IPS-11a (cell line): ENCODE results near the gene IGSF9B.

Experiments
- H3K4me3 ChIP-seq: one replicate; pipeline ENCODE4 v1.5.1; 2013; ENCODE audit warnings: low read depth, low read length, control low read depth

Gene IGSF9B

GRCh38 chr11:133938166-133938565 is 18.6 kb downstream of the IGSF9B start:
- no peak overlapping the region for H3K4me3 ChIP-seq

- H3K4me3 ChIP-seq, result no peak overlapping the region
These were observed 19.3 kb downstream of the IGSF9B start for GRCh38 chr11:133937468-133937867.

GRCh38 chr11:133937015-133937414 is 19.8 kb downstream of the IGSF9B start:
- no peak overlapping the region for H3K4me3 ChIP-seq

- no peak overlapping the region for H3K4me3 ChIP-seq
These were observed 20.2 kb downstream of the IGSF9B start for GRCh38 chr11:133936592-133936991.

GRCh38 chr11:133936136-133936535 is 20.6 kb downstream of the IGSF9B start:
- H3K4me3 ChIP-seq, result no peak overlapping the region

GRCh38 chr11:133935551-133935910 is 21.2 kb downstream of the IGSF9B start:
- H3K4me3 ChIP-seq, result no peak overlapping the region

- no peak overlapping the region for H3K4me3 ChIP-seq
These were observed 21.9 kb downstream of the IGSF9B start for GRCh38 chr11:133934599-133935550.

- no peak overlapping the region for H3K4me3 ChIP-seq
These were observed 22.7 kb downstream of the IGSF9B start for GRCh38 chr11:133934096-133934495.

GRCh38 chr11:133931449-133932060 is 25.2 kb downstream of the IGSF9B start:
- no peak overlapping the region for H3K4me3 ChIP-seq

- H3K4me3 ChIP-seq, result no peak overlapping the region
These were observed 25.9 kb downstream of the IGSF9B start for GRCh38 chr11:133930767-133931448.

GRCh38 chr11:133930053-133930766 is 26.6 kb downstream of the IGSF9B start:
- H3K4me3 ChIP-seq, result no peak overlapping the region

GRCh38 chr11:133929401-133930052 is 27.2 kb downstream of the IGSF9B start:
- no peak overlapping the region for H3K4me3 ChIP-seq

GRCh38 chr11:133928628-133929059 is 28.1 kb downstream of the IGSF9B start:
- no peak overlapping the region for H3K4me3 ChIP-seq

GRCh38 chr11:133927690-133928627 is 28.8 kb downstream of the IGSF9B start:
- H3K4me3 ChIP-seq, result no peak overlapping the region

- H3K4me3 ChIP-seq, result no peak overlapping the region
These were observed 30.1 kb downstream of the IGSF9B start for GRCh38 chr11:133926466-133927246.

GRCh38 chr11:133925756-133926155 is 31.0 kb downstream of the IGSF9B start:
- no peak overlapping the region for H3K4me3 ChIP-seq

GRCh38 chr11:133924661-133925060 is 32.1 kb downstream of the IGSF9B start:
- H3K4me3 ChIP-seq, result no peak overlapping the region

- no peak overlapping the region for H3K4me3 ChIP-seq
These were observed 34.5 kb downstream of the IGSF9B start for GRCh38 chr11:133922078-133922870.
